Measurements from ENCODE around the gene AKNA.
A peak's percentile ranks its signal among the peaks of the same experiment; 100 is the strongest.

AKNA gene, protein sequence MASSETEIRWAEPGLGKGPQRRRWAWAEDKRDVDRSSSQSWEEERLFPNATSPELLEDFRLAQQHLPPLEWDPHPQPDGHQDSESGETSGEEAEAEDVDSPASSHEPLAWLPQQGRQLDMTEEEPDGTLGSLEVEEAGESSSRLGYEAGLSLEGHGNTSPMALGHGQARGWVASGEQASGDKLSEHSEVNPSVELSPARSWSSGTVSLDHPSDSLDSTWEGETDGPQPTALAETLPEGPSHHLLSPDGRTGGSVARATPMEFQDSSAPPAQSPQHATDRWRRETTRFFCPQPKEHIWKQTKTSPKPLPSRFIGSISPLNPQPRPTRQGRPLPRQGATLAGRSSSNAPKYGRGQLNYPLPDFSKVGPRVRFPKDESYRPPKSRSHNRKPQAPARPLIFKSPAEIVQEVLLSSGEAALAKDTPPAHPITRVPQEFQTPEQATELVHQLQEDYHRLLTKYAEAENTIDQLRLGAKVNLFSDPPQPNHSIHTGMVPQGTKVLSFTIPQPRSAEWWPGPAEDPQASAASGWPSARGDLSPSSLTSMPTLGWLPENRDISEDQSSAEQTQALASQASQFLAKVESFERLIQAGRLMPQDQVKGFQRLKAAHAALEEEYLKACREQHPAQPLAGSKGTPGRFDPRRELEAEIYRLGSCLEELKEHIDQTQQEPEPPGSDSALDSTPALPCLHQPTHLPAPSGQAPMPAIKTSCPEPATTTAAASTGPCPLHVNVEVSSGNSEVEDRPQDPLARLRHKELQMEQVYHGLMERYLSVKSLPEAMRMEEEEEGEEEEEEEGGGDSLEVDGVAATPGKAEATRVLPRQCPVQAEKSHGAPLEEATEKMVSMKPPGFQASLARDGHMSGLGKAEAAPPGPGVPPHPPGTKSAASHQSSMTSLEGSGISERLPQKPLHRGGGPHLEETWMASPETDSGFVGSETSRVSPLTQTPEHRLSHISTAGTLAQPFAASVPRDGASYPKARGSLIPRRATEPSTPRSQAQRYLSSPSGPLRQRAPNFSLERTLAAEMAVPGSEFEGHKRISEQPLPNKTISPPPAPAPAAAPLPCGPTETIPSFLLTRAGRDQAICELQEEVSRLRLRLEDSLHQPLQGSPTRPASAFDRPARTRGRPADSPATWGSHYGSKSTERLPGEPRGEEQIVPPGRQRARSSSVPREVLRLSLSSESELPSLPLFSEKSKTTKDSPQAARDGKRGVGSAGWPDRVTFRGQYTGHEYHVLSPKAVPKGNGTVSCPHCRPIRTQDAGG (N-terminal part only)

DNA sequence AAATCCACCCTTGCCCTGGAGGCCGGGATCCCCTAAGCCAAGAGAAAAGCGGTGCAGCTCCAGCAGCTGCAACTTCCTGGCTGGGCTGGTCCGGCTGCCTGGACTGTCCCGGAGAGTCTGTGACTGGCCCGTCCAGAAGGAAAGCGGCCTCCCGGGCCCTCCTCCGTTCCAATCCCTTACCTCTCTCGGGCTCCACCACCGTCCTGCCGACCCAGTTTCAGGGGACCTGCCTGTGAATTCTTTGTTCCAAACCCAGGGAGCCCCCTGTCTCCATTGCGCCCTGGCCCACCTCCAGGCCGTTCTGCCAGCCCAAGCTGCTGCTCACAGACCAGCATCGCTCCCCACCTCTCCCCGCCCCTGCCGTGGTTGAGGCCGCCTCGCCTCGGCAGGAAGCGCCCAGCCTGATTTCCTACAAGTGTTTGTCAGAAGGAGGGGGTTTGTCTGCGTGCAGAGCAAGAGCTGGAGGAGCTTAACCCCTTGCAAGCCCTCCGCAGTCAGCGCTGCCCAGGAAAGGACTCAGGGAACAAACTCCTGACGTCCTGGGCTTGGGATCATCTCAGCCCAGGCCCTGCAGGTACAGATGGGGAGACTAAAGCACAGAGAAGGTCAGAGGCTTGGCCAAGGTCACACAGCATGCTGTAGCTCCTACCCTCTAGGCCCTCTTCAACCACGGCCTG, at the start of gene AKNA:
TSS of gene AKNA (minus strand) at position 303 of the 677 bp plus-strand sequence. CDS start 6,649 bp downstream, outside the sequence.
- Histone ChIP-seq H3K4me3 (ENCODE audit: low read length) (peak within 1 kb of the TSS; percentile 47), H3K9ac (ENCODE audit: low read length) (peak within 1 kb of the TSS; percentile 6), H3K27ac (ENCODE audit: low read length) (no peak within 1 kb of the TSS), H3K4me1 (ENCODE audit: control insufficient read depth, low read depth, low read length) (peaks cover 42% of the 10 kb centered on the region), H3K9me3 (ENCODE audit: control insufficient read depth, low read depth, low read length) (no peaks in the 10 kb centered on the region), H3K36me3 (ENCODE audit: control insufficient read depth, low read depth, low read length) (no peaks in the 10 kb centered on the region), H3K27me3 (ENCODE audit: control insufficient read depth, insufficient read depth, low read length) (no peaks in the 10 kb centered on the region)

DNA sequence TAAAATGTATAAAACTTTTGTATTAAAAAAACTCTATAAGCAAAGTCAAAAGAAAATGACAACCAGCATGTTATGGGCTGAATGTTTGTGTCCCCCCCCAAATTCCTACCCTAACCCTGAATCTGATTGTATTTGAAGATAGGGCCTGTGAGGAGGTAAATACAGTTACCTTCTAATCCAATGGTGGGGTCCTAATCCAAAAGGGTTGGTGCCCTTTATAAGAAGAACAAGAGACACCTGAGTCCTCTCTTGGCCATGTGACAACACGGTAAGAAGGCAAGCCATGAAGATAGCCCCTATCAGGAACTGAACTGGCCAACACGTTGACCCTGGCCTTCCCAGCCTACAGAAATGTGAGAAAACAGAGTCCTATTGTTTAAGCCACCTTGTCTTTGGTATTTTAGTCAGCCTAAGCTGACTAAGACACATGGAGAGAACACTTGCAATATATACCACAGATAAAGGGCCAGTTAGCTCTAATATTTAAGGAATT, 49.7 kb upstream of the AKNA start:
- Histone ChIP-seq H3K27me3 (ENCODE audit: control insufficient read depth, insufficient read depth, low read length) (no peaks in the 10 kb centered on the region), H3K27ac (ENCODE audit: low read length) (no peak overlapping the region), H3K9me3 (ENCODE audit: control insufficient read depth, low read depth, low read length) (no peaks in the 10 kb centered on the region), H3K4me1 (ENCODE audit: control insufficient read depth, low read depth, low read length) (no peaks in the 10 kb centered on the region), H3K4me3 (ENCODE audit: low read length) (no peak overlapping the region), H3K9ac (ENCODE audit: low read length) (no peak overlapping the region), H3K36me3 (ENCODE audit: control insufficient read depth, low read depth, low read length) (no peaks in the 10 kb centered on the region)

GRCh38 chr9:114434878-114435311, 47.1 kb upstream of the AKNA start:
- H3K9ac ChIP-seq (ENCODE audit: low read length) = no peak overlapping the region
- H3K27me3 ChIP-seq (ENCODE audit: control insufficient read depth, insufficient read depth, low read length) = no peaks in the 10 kb centered on the region
- H3K4me1 ChIP-seq (ENCODE audit: control insufficient read depth, low read depth, low read length) = no peaks in the 10 kb centered on the region
- no peak overlapping the region for H3K4me3 ChIP-seq (ENCODE audit: low read length)
- no peak overlapping the region for H3K27ac ChIP-seq (ENCODE audit: low read length)
- H3K9me3 ChIP-seq (ENCODE audit: control insufficient read depth, low read depth, low read length) = no peaks in the 10 kb centered on the region
- no peaks in the 10 kb centered on the region for H3K36me3 ChIP-seq (ENCODE audit: control insufficient read depth, low read depth, low read length)

GRCh38 chr9:114433720-114434255, 46.0 kb upstream of the AKNA start:
- Histone ChIP-seq H3K9me3 (ENCODE audit: control insufficient read depth, low read depth, low read length) (no peaks in the 10 kb centered on the region), H3K9ac (ENCODE audit: low read length) (no peak overlapping the region), H3K4me1 (ENCODE audit: control insufficient read depth, low read depth, low read length) (no peaks in the 10 kb centered on the region), H3K27me3 (ENCODE audit: control insufficient read depth, insufficient read depth, low read length) (no peaks in the 10 kb centered on the region), H3K4me3 (ENCODE audit: low read length) (no peak overlapping the region), H3K36me3 (ENCODE audit: control insufficient read depth, low read depth, low read length) (no peaks in the 10 kb centered on the region), H3K27ac (ENCODE audit: low read length) (no peak overlapping the region)

- Histone ChIP-seq H3K4me1 (ENCODE audit: control insufficient read depth, low read depth, low read length) (no peaks in the 10 kb centered on the region), H3K4me3 (ENCODE audit: low read length) (no peak overlapping the region), H3K27ac (ENCODE audit: low read length) (no peak overlapping the region), H3K27me3 (ENCODE audit: control insufficient read depth, insufficient read depth, low read length) (no peaks in the 10 kb centered on the region), H3K36me3 (ENCODE audit: control insufficient read depth, low read depth, low read length) (no peaks in the 10 kb centered on the region), H3K9me3 (ENCODE audit: control insufficient read depth, low read depth, low read length) (no peaks in the 10 kb centered on the region), H3K9ac (ENCODE audit: low read length) (no peak overlapping the region)
Observed at GRCh38 chr9:114433086-114433485, 45.3 kb upstream of the AKNA start.

- Histone ChIP-seq H3K9me3 (ENCODE audit: control insufficient read depth, low read depth, low read length) (no peaks in the 10 kb centered on the region), H3K27ac (ENCODE audit: low read length) (no peak overlapping the region), H3K9ac (ENCODE audit: low read length) (no peak overlapping the region), H3K36me3 (ENCODE audit: control insufficient read depth, low read depth, low read length) (no peaks in the 10 kb centered on the region), H3K4me1 (ENCODE audit: control insufficient read depth, low read depth, low read length) (no peaks in the 10 kb centered on the region), H3K4me3 (ENCODE audit: low read length) (no peak overlapping the region), H3K27me3 (ENCODE audit: control insufficient read depth, insufficient read depth, low read length) (no peaks in the 10 kb centered on the region)
Observed at GRCh38 chr9:114432323-114433067, 44.7 kb upstream of the AKNA start.

DNA sequence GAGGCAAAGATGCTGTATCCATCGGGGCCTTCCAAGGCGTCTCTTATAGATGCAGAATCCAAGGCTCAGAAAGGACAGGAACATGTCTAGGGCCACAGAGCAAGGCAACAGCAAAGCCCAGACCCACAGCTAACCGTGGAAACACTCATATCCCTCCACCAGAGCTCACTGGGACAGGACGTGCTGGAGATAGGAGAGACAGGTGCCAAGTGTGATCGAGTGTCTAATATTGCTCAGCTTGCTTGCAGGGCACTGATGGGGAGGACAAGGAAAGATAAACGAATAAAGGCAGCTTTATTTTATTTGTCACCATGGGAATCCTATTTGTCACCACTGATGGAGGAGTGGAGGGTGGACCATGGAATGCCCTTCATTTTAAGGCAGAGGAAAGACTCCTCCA, 44.0 kb upstream of the AKNA start:
- H3K4me3 ChIP-seq (ENCODE audit: low read length) = no peak overlapping the region
- H3K4me1 ChIP-seq (ENCODE audit: control insufficient read depth, low read depth, low read length) = no peaks in the 10 kb centered on the region
- no peak overlapping the region for H3K27ac ChIP-seq (ENCODE audit: low read length)
- H3K9ac ChIP-seq (ENCODE audit: low read length) = no peak overlapping the region
- no peaks in the 10 kb centered on the region for H3K9me3 ChIP-seq (ENCODE audit: control insufficient read depth, low read depth, low read length)
- H3K36me3 ChIP-seq (ENCODE audit: control insufficient read depth, low read depth, low read length) = no peaks in the 10 kb centered on the region
- H3K27me3 ChIP-seq (ENCODE audit: control insufficient read depth, insufficient read depth, low read length) = no peaks in the 10 kb centered on the region

DNA sequence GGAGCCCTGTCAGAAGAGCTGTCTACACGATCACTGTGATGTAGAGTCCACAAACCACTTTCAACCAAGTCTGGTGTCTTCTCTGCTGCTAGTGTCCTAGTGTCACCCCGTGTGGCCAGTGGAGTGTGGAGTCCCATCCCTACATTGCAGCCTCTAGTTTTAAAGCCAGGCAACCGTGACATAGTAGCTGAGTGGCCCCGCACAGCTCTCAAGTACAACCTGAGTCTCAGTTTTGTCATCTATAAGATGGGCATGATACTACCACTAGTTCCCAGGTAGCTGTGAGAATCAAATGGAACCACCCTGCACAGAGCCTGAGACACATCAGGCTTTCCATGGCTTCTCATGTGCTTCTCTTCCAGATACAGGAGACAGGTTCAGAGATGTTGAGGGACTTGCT, 43.2 kb upstream of the AKNA start:
- Histone ChIP-seq H3K27ac (ENCODE audit: low read length) (no peak overlapping the region), H3K4me3 (ENCODE audit: low read length) (no peak overlapping the region), H3K27me3 (ENCODE audit: control insufficient read depth, insufficient read depth, low read length) (no peaks in the 10 kb centered on the region), H3K9ac (ENCODE audit: low read length) (no peak overlapping the region), H3K9me3 (ENCODE audit: control insufficient read depth, low read depth, low read length) (no peaks in the 10 kb centered on the region), H3K4me1 (ENCODE audit: control insufficient read depth, low read depth, low read length) (no peaks in the 10 kb centered on the region), H3K36me3 (ENCODE audit: control insufficient read depth, low read depth, low read length) (no peaks in the 10 kb centered on the region)

DNA sequence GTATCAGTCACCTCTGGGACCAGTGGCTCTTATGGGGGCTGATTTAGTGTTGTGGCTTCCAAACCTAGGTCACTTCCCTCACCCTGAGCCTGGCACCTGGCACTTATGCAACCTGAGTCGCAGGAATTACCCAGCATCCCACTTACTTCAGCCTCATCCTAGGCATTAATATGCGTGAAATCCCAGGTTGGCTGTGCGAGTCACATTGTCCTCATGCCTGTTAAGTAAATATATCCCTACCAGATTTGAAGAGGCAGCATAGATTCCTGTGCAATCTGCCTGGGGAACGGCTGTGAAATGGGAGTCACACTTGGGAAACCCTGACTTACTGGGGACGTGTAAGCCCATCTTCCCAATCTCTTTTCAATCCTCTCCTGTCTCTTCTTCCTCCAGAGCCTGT, 42.7 kb upstream of the AKNA start:
- no peaks in the 10 kb centered on the region for H3K4me1 ChIP-seq (ENCODE audit: control insufficient read depth, low read depth, low read length)
- H3K27me3 ChIP-seq (ENCODE audit: control insufficient read depth, insufficient read depth, low read length) = no peaks in the 10 kb centered on the region
- H3K36me3 ChIP-seq (ENCODE audit: control insufficient read depth, low read depth, low read length) = no peaks in the 10 kb centered on the region
- H3K27ac ChIP-seq (ENCODE audit: low read length) = no peak overlapping the region
- no peak overlapping the region for H3K4me3 ChIP-seq (ENCODE audit: low read length)
- H3K9me3 ChIP-seq (ENCODE audit: control insufficient read depth, low read depth, low read length) = no peaks in the 10 kb centered on the region
- no peak overlapping the region for H3K9ac ChIP-seq (ENCODE audit: low read length)

DNA sequence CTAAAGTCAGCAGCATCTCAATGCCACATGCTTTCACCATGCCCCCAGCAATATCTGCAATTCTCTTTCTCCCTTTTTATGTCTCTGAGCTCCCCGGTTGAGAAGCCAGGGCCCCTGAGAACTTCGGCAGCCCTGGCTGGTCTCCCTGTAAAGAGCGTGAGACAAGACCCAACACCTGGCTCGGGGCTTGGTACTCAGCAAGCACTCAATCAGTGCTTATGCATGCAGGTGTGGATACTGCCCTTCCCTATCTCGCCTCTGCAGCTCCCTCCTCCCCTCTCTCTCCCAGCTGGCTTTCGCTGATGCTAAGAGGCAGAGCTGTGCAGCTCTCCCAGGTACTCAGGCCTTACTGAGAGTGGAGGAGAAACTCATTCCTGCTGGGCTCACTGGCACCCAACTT, 41.7 kb upstream of the AKNA start:
- H3K27ac ChIP-seq (ENCODE audit: low read length) = no peak overlapping the region
- no peak overlapping the region for H3K9ac ChIP-seq (ENCODE audit: low read length)
- no peaks in the 10 kb centered on the region for H3K36me3 ChIP-seq (ENCODE audit: control insufficient read depth, low read depth, low read length)
- H3K27me3 ChIP-seq (ENCODE audit: control insufficient read depth, insufficient read depth, low read length) = no peaks in the 10 kb centered on the region
- no peaks in the 10 kb centered on the region for H3K9me3 ChIP-seq (ENCODE audit: control insufficient read depth, low read depth, low read length)
- no peak overlapping the region for H3K4me3 ChIP-seq (ENCODE audit: low read length)
- no peaks in the 10 kb centered on the region for H3K4me1 ChIP-seq (ENCODE audit: control insufficient read depth, low read depth, low read length)

Data from iPS-18a (cell line).